Measurements from ENCODE around the gene PCDHA12.

Gene PCDHA12

GRCh38 chr5:140883373-140883772 lies 8.3 kb downstream of the PCDHA12 start:
- Mint-ChIP-seq H3K4me1 (no peaks in the 10 kb centered on the region), H3K27me3 (peaks cover 34% of the 10 kb centered on the region)
- ATAC-seq, result no peak

GRCh38 chr5:140883927-140884697 lies 9.0 kb downstream of the PCDHA12 start:
- H3K4me3 Mint-ChIP-seq, result no peak overlapping the region
- H3K4me1 Mint-ChIP-seq, result no peaks in the 10 kb centered on the region
- H3K27ac Mint-ChIP-seq, result no peak overlapping the region
- no peak for ATAC-seq
- no peak for DNase-seq
- peaks cover 22 to 25% of the 10 kb centered on the region in 2 donors for H3K9me3 Mint-ChIP-seq
- H3K27me3 Mint-ChIP-seq, result peaks cover 34% of the 10 kb centered on the region

More at GRCh38 chr5:140883373-140883772, 8.3 kb downstream of the PCDHA12 start:
- peak overlapping the region in 1 of 2 donors; percentile 50 for H3K27ac Mint-ChIP-seq
- no peak for DNase-seq
- peaks cover 22 to 30% of the 10 kb centered on the region in 2 donors for H3K9me3 Mint-ChIP-seq
- no peak overlapping the region for H3K4me3 Mint-ChIP-seq

GRCh38 chr5:140916325-140916724 lies 41.2 kb downstream of the PCDHA12 start:
- Mint-ChIP-seq H3K4me1 (no peaks in the 10 kb centered on the region), H3K9me3 (peaks cover 2 to 31% of the 10 kb centered on the region in 2 donors), H3K27me3 (no peaks in the 10 kb centered on the region), H3K4me3 (no peak overlapping the region), H3K27ac (no peak overlapping the region)
- ATAC-seq (no peak), DNase-seq (no peak)

GRCh38 chr5:140923601-140924000 lies 48.5 kb downstream of the PCDHA12 start:
- Mint-ChIP-seq H3K27ac (no peak overlapping the region), H3K27me3 (peaks cover 46% of the 10 kb centered on the region), H3K4me3 (no peak overlapping the region), H3K4me1 (peaks cover 18% of the 10 kb centered on the region), H3K9me3 (no peaks in the 10 kb centered on the region)
- ATAC-seq (no peak), DNase-seq (no peak)

- Mint-ChIP-seq H3K27ac (no peak within 1 kb of the TSS), H3K9me3 (no peaks in the 10 kb centered on the region), H3K4me3 (peak within 1 kb of the TSS; percentile 12 to 63), H3K4me1 (peaks cover 18% of the 10 kb centered on the region), H3K27me3 (peaks cover 60% of the 10 kb centered on the region)
- ATAC-seq (peak; percentile 9), DNase-seq (no peak)
Measured at GRCh38 chr5:140925806-140926442, 50.8 kb downstream of the PCDHA12 start, which contains the start of gene PCDHAC1. Gene PCDHAC1 (plus strand): TSS chr5:140926299. CDS start chr5:140926893, 594 bp downstream.

DNA sequence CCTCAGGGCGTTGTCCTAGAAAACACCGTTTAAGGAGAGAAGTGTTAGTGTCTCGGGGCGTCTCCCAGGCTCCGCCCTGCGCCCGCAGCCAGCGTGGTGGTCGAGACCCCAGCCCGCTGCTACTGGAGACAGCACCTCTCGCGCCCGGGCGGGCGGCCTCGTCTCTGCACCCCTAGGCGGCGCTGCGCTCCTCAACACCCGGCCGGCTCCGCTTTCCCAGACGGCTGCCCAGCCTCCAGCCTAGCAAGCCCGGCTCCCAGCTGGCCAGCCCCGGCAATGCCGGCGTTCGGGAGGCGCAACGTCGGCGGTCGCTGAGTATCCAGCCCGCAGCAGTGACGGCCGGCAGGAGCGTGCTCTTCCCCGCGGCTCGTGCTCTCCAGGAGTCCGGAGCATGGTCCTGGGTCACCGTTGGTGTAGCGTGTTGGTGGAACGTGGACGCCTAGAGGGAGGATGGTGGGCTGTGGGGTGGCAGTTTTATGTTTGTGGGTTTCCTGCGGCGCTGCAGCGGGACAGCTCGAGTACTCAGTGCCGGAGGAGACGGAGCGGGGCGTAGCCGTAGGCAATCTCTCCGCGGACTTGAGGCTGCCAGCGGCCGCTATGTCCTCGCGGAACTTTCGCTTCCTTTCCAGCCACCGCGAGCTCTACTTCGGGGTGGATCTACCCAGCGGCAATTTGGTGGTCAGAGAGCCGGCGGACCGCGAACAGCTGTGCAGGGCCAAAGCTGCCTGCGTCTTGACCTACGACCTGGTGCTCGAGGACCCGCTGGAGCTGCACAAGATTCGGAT lies 51.5 kb downstream of the PCDHA12 start:
- Mint-ChIP-seq H3K4me1 (peaks cover 18% of the 10 kb centered on the region), H3K27ac (no peak overlapping the region), H3K27me3 (peaks cover 60% of the 10 kb centered on the region), H3K9me3 (no peaks in the 10 kb centered on the region), H3K4me3 (peak overlapping the region; percentile 12 to 63)
- ATAC-seq (peak; percentile 65), DNase-seq (peak; percentile 16 to 26)

DNA sequence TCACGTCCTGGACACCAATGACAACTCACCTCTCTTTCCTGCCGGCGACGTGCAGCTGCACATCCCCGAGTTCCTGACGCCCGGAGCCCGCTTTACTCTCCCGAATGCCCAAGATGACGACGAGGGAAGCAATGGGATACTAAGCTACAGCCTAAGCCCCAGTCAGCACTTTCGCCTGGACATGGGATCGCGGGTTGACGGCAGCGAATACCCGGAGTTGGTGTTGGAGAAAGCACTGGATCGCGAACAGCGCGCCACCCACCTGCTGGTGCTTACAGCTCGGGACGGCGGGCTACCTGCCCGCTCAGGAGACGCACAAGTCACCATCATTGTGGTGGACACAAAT lies 52.1 kb downstream of the PCDHA12 start:
- Mint-ChIP-seq H3K4me1 (peaks cover 18% of the 10 kb centered on the region), H3K9me3 (no peaks in the 10 kb centered on the region), H3K27ac (no peak overlapping the region), H3K27me3 (peaks cover 60% of the 10 kb centered on the region), H3K4me3 (peak overlapping the region; percentile 12 to 63)
- DNase-seq, result no peak
- ATAC-seq, result no peak

Data from stimulated activated naive CD8-positive, alpha-beta T cell treated with anti-CD3 and anti-CD28 coated beads, Interleukin-15, amount 100 ng/mL, for 72 hours (primary cell).